ENCODE measurements around the gene PEAK1.

Gene PEAK1

GRCh38 chr15:77063249-77063648 lies 356.7 kb downstream of the PEAK1 start:
- in situ Hi-C loops (cut with HindIII; ENCODE audit: low sequenced_read_pairs) = no loop called here
- TF ChIP-seq CTCF (IDR thresholded peaks at IDR 0.05; ENCODE audit: low read depth, low read length) = no peak
- no peak overlapping the region for H3K4me3 ChIP-seq (ENCODE audit: low read depth, low read length)
- no peak for DNase-seq (ENCODE audit: low read depth, low spot score)

- in situ Hi-C loops (cut with HindIII; ENCODE audit: low sequenced_read_pairs) = no loop called here
- DNase-seq (ENCODE audit: low read depth, low spot score) = peak; percentile 60
- TF ChIP-seq CTCF (IDR thresholded peaks at IDR 0.05; ENCODE audit: low read depth, low read length) = no peak
- H3K4me3 ChIP-seq (ENCODE audit: low read depth, low read length) = no peak overlapping the region
Measured at GRCh38 chr15:77060546-77060945, 359.4 kb downstream of the PEAK1 start.

- no peak for TF ChIP-seq CTCF (IDR thresholded peaks at IDR 0.05; ENCODE audit: low read depth, low read length)
- in situ Hi-C loops (cut with HindIII; ENCODE audit: low sequenced_read_pairs) = no loop called here
- H3K4me3 ChIP-seq (ENCODE audit: low read depth, low read length) = no peak overlapping the region
- no peak for DNase-seq (ENCODE audit: low read depth, low spot score)
Measured at GRCh38 chr15:77059786-77060361, 360.0 kb downstream of the PEAK1 start.

- TF ChIP-seq CTCF (IDR thresholded peaks at IDR 0.05; ENCODE audit: low read depth, low read length) = no peak
- no peak overlapping the region for H3K4me3 ChIP-seq (ENCODE audit: low read depth, low read length)
- DNase-seq (ENCODE audit: low read depth, low spot score) = no peak
- in situ Hi-C loops (cut with HindIII; ENCODE audit: low sequenced_read_pairs) = no loop called here
Measured at GRCh38 chr15:77058468-77058867, 361.4 kb downstream of the PEAK1 start.

GRCh38 chr15:77057685-77058084 lies 362.2 kb downstream of the PEAK1 start:
- H3K4me3 ChIP-seq (ENCODE audit: low read depth, low read length) = no peak overlapping the region
- no peak for TF ChIP-seq CTCF (IDR thresholded peaks at IDR 0.05; ENCODE audit: low read depth, low read length)
- in situ Hi-C loops (cut with HindIII; ENCODE audit: low sequenced_read_pairs) = no loop called here
- DNase-seq (ENCODE audit: low read depth, low spot score) = no peak

GRCh38 chr15:77057072-77057471 lies 362.8 kb downstream of the PEAK1 start:
- no peak for TF ChIP-seq CTCF (IDR thresholded peaks at IDR 0.05; ENCODE audit: low read depth, low read length)
- no peak overlapping the region for H3K4me3 ChIP-seq (ENCODE audit: low read depth, low read length)
- DNase-seq (ENCODE audit: low read depth, low spot score) = no peak
- in situ Hi-C loops (cut with HindIII; ENCODE audit: low sequenced_read_pairs) = no loop called here

GRCh38 chr15:77053709-77054108 lies 366.2 kb downstream of the PEAK1 start:
- in situ Hi-C loops (cut with HindIII; ENCODE audit: low sequenced_read_pairs) = no loop called here
- no peak overlapping the region for H3K4me3 ChIP-seq (ENCODE audit: low read depth, low read length)
- DNase-seq (ENCODE audit: low read depth, low spot score) = no peak
- TF ChIP-seq CTCF (IDR thresholded peaks at IDR 0.05; ENCODE audit: low read depth, low read length) = no peak

Data from astrocyte of the spinal cord (primary cell).